IPS-18c (cell line): Measurements from ENCODE around the gene SNX2.
A peak's percentile ranks its signal among the peaks of the same experiment; 100 is the strongest.
"Not testable (repeated sequence)": the region's sequence is repeated elsewhere in the genome, so short reads cannot be mapped to it uniquely, and the experiment has no call there.

Source experiments
- H3K4me3 ChIP-seq: 2 replicates; pipeline ENCODE4 v1.7.0; 2013; ENCODE audit warnings: low read depth, mild to moderate bottlenecking, low read length, moderate library complexity; ENCODE audit not compliant: insufficient read depth
- H3K9me3 ChIP-seq: one replicate; pipeline ENCODE4 v1.6.1; 2013; ENCODE audit warnings: mild to moderate bottlenecking, low read length, moderate library complexity; ENCODE audit not compliant: control insufficient read depth, insufficient read depth

Gene SNX2

DNA sequence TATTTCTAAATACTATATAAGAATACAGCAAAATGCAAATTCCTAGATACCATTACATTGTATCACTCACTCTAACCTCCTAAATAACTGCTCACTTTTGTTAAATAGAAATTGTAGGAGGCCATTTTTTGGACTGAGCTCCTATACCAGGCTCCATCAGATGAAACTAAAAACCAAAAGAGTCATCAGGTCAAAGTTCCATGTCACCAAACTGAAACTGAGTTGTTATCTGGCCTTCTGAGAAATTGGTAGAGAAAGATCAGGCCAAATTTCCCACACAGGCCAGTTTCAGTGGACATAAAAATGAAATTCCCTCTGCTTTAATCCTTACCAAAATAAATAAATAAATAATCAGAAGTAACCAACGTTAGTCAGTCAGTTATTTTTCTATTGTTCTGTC is 13.8 kb upstream of the SNX2 start:
- H3K9me3 ChIP-seq, result no peaks in the 10 kb centered on the region
- H3K4me3 ChIP-seq, result no peak overlapping the region

DNA sequence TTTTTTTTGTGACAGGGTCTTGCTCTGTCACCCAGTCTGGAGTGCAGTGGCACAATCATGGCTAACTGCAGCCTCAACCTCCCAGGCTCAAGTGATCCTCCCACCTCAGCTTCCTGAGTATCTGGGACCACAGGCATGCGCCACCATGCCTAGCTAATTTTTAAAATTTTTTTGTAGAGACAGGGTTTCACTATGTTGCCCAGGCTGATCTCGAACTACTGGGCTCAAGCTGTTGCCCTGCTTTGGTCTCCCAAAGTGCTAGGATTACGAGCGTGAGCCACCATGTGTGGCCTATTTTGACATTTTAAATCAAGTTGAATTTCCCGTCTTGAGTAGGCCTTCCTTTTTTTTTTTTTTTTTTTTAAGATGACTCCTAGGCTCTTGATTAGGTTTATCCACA is 13.0 kb upstream of the SNX2 start:
- not testable (repeated sequence) for H3K9me3 ChIP-seq, H3K4me3 ChIP-seq

DNA sequence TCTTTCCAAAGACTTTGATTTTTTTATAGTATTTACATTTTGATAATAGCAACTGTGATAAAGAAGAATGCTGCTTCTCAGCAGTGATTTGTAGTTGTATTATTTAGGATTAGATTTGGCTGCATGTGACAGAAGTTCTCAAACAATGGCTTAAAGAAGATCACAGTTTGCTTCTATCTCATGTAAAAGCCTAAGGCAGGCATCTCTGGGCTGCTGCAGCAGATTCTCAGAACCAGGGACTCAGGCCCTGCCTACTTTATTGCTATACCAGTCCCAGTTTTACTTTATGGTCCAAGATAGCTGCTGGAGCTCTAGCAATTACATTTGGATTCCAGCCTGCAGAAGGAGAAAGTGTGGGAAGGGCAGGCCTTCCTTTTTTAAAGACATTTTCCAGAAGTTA is 8.8 kb upstream of the SNX2 start:
- Histone ChIP-seq H3K9me3 (no peaks in the 10 kb centered on the region), H3K4me3 (no peak overlapping the region)

DNA sequence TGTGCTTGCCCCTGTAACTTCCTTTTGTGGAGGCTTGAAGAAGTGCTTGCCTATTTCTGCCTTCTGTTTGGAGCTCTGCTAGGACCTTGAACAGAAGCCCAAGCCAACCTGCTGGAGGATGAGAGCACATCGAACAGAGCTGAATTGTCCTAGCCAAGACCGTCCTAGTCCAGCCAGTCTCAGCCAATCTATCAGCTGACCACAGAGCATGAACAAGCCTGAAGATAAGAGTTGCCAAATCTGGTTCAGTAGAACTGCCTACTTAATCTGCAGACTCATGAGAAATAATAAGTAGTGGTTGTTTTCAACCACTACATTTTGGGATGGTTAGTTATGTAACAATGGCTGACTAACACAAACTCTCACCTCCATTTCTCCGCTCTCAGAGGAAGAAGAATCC is 4.4 kb upstream of the SNX2 start:
- no peaks in the 10 kb centered on the region for H3K9me3 ChIP-seq
- no peak overlapping the region for H3K4me3 ChIP-seq

DNA sequence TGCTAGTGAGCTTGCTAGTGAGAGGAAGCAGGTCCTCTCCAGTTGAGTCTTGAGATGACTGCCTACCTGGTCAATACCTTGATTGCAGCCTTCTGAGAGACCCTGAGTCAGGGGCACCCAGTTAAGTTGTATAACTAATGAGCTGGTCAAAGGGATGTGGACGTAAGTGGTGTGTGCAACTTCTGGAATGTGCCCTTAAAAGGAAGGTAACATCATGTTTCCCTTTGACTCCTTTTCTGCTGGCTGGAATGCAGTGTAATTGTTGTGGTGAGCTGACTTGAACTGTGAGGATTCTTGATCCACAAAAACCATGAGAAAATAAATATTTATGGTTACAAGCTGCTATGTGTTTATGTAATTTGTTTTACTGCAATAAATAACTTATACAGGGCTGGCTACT is 2.4 kb upstream of the SNX2 start:
- H3K4me3 ChIP-seq, result no peak overlapping the region
- no peaks in the 10 kb centered on the region for H3K9me3 ChIP-seq

DNA sequence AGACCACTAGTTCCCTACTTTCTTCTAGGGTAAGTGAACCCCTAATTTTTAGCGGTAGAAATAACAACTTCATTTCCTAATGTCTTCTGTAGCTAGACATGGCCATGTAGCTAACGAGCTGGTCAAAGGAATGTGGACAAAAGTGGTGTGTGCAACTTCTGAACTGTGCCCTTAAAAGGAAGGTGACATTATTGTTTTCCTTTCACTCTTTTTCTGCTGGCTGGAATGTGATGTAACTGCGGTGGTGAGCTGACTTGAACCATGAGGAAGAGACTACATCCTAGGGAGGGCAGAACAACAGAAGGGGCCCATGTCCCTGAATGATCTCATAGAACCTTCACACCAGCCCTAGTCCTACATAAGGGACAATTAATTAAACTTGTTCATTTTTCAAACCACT is 1.3 kb upstream of the SNX2 start:
- Histone ChIP-seq H3K4me3 (no peak overlapping the region), H3K9me3 (no peaks in the 10 kb centered on the region)

DNA sequence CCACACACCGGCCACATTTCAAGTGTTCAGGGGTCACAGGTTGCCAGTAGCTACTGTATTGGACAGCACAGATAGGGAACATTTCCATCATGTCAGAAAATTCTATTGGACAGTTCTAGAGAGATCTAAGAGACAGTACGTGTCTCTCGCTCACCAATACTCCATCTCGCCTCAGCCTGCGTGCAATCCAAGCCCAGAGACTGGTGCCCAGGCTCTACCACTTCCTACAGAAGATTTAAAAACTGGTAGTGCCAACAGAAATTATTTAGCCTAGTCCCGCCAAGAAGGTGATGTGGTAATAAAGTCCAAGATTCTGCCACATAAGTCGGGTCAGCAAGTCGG is 390 bp upstream of the SNX2 start:
- Histone ChIP-seq H3K9me3 (no peaks in the 10 kb centered on the region), H3K4me3 (peak overlapping the region; percentile 63; the same call in 1 of the 2 replicates)

DNA sequence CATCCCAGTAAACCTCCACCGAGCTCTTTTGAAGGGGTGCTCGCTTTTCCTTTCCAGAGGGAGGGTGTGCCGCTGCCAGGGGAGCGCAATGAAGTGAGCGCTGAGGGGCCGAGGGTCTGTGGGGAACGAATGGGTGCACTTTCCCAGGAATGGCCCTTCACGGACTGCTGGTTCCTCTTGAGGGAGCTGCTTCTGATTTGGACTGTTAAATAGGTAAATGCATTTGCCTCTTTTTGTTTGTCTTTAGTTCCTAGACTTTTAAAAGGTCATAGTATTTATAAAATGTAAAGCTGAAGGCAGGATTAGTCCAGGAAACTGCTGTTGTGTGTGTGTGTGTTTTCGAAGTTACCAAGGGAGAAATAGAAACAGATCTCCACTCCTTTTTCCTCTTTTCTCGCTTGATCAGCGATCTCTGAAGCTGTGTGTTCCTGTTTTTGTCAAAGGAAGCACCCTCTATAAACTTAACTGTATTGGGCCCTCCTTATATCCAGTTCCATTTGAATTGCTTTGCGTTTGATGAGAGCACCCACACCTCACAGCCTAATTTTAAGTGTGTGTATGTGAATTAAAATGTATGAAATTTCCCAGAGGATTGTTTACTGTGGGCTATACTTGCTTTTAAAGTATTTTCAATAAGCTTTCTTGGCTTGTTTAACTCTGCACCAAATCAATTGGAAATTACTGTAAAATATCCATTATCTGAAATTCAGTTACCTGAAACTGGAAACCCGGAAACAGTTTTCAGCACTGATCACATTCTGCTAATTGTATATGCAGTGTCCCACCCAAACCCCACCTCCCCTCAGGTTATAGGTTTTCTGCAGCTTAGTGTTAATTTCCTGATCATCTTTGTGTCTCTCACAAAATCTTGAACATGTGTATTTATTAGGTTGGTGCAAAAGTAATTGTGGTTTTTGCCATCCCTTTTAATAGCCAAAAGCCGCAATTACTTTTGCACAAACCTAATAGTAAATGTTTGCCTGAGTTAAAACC is 966 bp downstream of the SNX2 start:
- Histone ChIP-seq H3K4me3 (peak overlapping the region; percentile 91), H3K9me3 (no peaks in the 10 kb centered on the region)

DNA sequence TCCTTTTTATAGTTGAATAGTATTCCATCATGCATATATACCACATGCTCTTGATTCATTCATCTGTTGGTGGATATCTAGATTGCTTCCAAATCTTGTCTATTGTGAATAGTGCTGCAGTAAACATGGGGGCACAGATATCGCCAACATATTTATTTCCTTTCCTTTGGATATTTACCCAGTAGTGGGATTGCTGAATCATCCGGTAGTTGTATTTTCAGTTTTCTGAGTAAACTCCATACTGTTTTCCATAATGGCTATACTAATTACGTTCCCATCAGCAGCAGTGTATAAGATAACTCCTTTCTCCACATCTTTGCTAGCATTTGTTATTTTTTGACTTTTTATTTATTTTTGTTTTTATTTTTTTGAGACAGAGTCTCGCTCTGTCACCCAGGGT is 3.3 kb downstream of the SNX2 start:
- Histone ChIP-seq H3K9me3 (no peaks in the 10 kb centered on the region), H3K4me3 (no peak overlapping the region)

DNA sequence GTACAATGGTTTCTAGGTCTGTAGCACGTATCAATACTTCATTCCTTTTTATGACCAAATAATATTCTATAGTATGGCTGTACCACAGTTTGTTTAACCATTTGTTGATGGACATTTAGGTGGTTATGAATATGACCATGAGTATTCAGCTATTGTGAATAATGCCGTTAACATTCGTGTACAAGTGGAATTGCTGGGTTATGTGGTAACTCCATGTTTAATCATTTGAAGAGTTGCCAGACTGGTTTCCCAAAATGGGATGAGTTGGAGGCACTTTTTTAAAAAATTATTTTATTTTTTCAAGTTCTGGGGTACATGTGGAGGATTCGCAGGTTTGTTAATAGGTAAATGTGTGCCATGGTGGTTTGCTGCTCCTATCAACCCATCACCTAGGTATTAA is 4.6 kb downstream of the SNX2 start:
- H3K9me3 ChIP-seq, result no peaks in the 10 kb centered on the region
- no peak overlapping the region for H3K4me3 ChIP-seq

DNA sequence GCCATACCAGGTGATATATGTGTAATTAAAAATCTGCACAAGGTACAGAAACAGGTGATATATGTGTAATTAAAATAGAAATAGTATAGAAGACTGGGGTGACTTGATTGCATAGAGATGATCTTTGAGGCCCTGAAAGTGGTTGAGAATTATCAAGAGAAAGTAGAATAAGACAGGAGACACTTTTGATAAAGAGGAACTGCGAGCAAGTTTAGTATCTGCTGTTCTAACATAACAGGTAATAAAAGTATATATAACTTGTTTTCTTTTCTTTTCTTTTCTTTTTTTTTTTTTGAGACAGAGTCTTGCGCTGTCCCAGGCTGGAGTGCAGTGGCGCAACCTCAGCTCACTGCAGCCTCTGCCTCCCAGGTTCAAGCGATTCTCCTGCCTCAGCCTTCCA is 5.4 kb downstream of the SNX2 start:
- H3K4me3 ChIP-seq, result no peak overlapping the region

DNA sequence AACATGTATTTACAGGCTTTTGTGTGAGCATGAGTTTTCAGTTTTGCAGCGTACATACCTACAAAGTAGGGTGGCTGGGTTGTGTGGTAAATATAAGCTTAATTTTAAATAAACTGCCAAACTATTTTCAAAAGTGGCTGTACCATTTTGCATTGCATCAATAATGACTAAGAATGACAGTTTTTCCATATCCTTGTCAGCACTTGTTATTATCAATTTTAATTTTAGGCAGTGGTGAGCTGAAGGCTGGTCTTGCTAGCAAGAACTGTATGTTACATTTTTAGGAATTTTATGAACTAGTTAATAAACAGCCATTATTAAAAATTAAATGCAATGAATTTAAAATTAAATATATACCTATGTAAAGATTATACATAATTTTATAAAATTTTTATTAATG is 6.6 kb downstream of the SNX2 start:
- Histone ChIP-seq H3K4me3 (no peak overlapping the region), H3K9me3 (no peaks in the 10 kb centered on the region)

More for the DNA sequence above, 5.4 kb downstream of the SNX2 start:
- H3K9me3 ChIP-seq, result no peaks in the 10 kb centered on the region

DNA sequence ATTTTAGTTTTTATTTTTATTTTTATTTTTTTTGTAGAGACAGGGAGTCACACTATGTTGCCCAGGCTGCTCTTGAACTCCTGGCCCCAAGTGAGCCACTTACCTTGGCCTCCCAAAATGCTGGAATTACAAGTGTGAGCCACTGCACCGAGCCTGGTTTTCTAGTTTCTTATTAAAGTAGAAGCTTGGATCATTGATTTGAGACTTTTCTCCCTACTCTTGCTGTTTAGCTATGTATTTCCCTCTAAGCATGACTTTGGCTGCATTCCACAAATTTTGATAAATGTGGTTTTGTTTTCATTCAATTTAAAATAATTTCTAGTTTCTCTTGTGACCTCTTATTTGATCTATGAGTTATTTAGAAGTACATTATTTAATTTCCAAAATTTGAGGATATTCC is 10.4 kb downstream of the SNX2 start:
- no peaks in the 10 kb centered on the region for H3K9me3 ChIP-seq
- no peak overlapping the region for H3K4me3 ChIP-seq

DNA sequence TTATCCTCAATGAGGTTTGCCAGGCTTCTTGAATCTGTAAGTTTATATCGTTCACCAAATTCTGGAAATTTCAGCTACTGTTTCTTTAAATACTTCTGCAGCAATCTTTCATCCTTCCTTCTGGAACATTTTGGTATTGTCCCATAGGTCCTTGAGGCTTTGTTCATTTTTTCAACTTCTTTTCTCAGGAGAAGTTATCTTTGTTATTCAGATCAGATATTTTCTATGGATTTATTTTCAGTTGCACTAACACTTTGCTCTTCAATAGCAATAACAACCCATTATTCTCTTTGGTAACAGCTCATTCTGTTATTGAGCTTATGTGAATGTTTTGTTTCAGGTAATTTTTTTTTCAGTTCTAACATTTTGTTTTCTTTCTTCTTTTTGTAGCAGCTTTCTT is 13.5 kb downstream of the SNX2 start:
- Histone ChIP-seq H3K9me3 (no peaks in the 10 kb centered on the region), H3K4me3 (no peak overlapping the region)

DNA sequence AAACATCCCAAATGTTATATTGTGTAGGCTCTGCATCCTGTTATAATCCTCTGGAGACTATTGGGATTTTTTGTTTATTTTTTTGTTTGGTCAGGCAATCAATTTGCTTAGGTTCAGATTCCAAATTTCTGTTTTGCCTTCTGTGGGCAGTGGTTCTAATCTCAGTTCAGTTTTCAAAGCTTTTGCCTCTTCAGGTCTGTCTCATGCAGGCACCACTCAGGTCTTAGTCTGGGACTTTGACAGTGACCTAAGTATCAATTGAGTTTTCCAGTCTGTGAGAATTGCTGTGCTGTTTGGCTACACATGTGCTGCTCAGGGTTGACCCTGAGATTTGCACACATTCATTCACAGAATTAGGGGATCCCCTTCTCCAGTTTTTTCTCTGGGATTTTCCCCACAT is 14.1 kb downstream of the SNX2 start:
- Histone ChIP-seq H3K4me3 (no peak overlapping the region), H3K9me3 (no peaks in the 10 kb centered on the region)

DNA sequence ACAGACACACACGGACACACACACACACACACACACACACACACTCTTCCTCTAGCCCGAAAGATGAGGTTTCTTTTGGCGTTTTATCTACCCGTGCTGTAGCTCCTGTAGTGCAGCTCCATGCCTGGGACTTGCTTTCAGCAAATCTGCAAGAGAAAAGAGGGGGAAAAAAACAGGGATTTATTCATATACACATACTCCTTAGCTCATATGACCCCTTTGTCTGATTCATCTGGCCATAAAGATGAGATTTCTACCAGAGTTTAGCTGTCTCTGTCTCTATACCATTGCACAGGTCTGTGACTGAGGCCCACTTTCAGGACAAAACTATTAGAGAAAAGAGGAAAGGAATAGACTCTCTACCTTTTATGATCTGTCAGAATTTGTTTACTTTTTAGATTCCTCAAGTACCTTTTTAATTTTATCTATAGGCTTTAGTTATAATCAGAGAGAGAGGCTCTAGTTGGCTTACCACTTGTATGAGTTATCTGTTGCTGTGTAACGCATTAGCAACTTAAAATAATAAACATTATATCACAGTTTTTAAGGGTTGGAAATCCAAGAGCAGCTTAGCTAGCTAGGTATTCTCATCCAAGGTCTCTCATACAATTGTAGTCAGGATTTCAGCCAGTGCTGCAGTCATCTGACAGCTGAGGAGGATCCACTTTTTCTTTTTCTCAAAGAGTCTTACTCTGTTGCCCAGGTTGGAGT is 14.7 kb downstream of the SNX2 start:
- Histone ChIP-seq H3K4me3 (no peak overlapping the region), H3K9me3 (no peaks in the 10 kb centered on the region)

DNA sequence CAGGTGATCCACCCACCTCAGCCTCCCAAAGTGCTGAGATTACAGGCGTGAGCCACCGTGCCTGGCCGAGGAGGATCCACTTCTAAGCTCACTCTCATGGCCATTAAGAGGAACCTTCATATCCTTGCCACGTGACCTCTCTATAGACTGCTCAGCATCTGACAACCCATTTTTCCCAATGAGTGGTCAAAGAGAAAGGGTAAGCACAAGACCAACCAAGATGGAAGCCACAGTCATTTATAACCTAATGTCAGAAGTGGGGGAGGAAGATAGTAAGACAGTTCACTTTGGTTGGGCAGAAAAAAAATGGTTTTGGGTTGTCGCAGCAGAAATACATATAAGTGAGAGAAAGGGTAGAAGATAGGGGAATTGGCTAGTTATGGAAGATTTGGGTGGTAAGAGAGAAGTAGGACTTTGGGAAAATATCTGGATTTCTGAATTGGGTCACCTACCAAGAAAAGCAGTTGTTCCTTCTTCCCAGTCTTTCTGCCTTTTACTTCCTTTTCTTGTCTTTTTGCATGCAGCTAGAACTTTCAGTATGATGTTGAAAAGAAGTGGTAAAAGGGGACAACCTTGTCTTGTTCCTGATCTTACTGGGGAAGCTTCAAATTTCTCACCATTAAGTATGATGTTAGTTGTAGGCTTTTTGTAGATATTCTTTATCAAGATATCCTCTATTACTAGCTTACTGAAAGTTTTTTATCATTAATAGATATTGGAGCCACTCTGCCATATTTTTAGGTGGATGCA is 15.6 kb downstream of the SNX2 start:
- no peak overlapping the region for H3K4me3 ChIP-seq
- H3K9me3 ChIP-seq, result no peaks in the 10 kb centered on the region

DNA sequence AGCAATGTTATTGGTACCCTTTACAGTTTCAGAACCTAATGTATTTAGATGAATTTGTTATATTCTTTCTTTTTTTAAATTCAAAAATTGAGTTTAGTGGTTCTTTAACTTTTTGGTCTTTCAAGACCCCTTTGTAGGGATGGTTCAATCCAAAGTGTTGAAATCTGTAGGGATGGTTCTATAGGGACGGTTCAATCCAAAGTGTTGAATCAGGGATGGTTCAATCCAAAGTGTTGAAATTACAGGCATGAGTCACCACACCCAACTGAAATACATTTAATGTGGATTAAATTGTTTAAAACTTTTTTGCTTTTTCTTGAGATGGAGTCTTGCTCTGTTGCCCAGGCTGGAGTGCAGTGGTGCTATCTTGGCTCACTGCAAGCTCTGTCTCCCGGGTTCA is 30.6 kb downstream of the SNX2 start:
- Histone ChIP-seq H3K9me3 (peaks cover 2% of the 10 kb centered on the region), H3K4me3 (no peak overlapping the region)
